H9 (cell line): ENCODE data around the gene TLR8. TPM values are rescaled to one million over a fixed set of nuclear protein-coding genes. Genes with fewer than 3 reads are reported as not detected.
A peak's percentile ranks its signal among the peaks of the same experiment; 100 is the strongest.

Source experiments
- DNase-seq: peaks from one replicate; pipeline ENCODE4 v3.0.0-alpha.2; 2017
- H2AFZ ChIP-seq: one replicate; pipeline ENCODE4 v1.6.1; 2013; ENCODE audit warnings: mild to moderate bottlenecking, low read length, control low read depth, moderate library complexity
- H2AK5ac ChIP-seq: 2 replicates; pipeline ENCODE4 v1.6.1; 2013; ENCODE audit warnings: low read length, control low read depth, mixed read lengths; ENCODE audit not compliant: insufficient read length
- H2BK120ac ChIP-seq: one replicate; pipeline ENCODE4 v1.6.1; 2013; ENCODE audit warnings: low read depth, mild to moderate bottlenecking, low read length, control low read depth, inconsistent platforms; ENCODE audit not compliant: poor library complexity, severe bottlenecking
- H2BK12ac ChIP-seq: 2 replicates; pipeline ENCODE4 v1.6.1; 2013; ENCODE audit warnings: low read length, control low read depth, mixed read lengths, low read depth; ENCODE audit not compliant: insufficient read length
- H2BK15ac ChIP-seq: 2 replicates; pipeline ENCODE4 v1.6.1; 2013; ENCODE audit warnings: low read depth, low read length, control low read depth
- H2BK20ac ChIP-seq: one replicate; pipeline ENCODE4 v1.6.1; 2013; ENCODE audit warnings: low read depth, mild to moderate bottlenecking, low read length, control low read depth, inconsistent platforms; ENCODE audit not compliant: poor library complexity, severe bottlenecking
- H2BK5ac ChIP-seq: 2 replicates; pipeline ENCODE4 v1.6.1; 2013; ENCODE audit warnings: low read length, control low read depth, mixed read lengths; ENCODE audit not compliant: insufficient read length
- H3K14ac ChIP-seq: 2 replicates; pipeline ENCODE4 v1.6.1; 2013; ENCODE audit warnings: low read length, control low read depth; ENCODE audit not compliant: insufficient read depth
- H3K18ac ChIP-seq: 2 replicates; pipeline ENCODE4 v1.6.1; 2013; ENCODE audit warnings: low read depth, mild to moderate bottlenecking, mixed read lengths, low read length, control low read depth; ENCODE audit not compliant: insufficient read length
- H3K23ac ChIP-seq: 2 replicates; pipeline ENCODE4 v1.6.1; 2013; ENCODE audit warnings: low read length, control low read depth, mixed read lengths, low read depth; ENCODE audit not compliant: insufficient read length
- H3K23me2 ChIP-seq: 2 replicates; pipeline ENCODE4 v1.6.1; 2013; ENCODE audit warnings: low read depth, mild to moderate bottlenecking, mixed read lengths, low read length, control low read depth; ENCODE audit not compliant: insufficient read length, poor library complexity, severe bottlenecking
- H3K27ac ChIP-seq: 2 replicates; pipeline ENCODE4 v1.5.1; 2013; ENCODE audit warnings: low read length, control low read depth, mixed read lengths, low read depth; ENCODE audit not compliant: insufficient read length
- H3K27me3 ChIP-seq: 2 replicates; pipeline ENCODE4 v1.6.1; 2013; ENCODE audit warnings: low read length, control low read depth, inconsistent platforms; ENCODE audit not compliant: insufficient read depth
- H3K4ac ChIP-seq: 2 replicates; pipeline ENCODE4 v1.6.1; 2013; ENCODE audit warnings: low read depth, mild to moderate bottlenecking, control low read depth, inconsistent platforms, low read length, moderate library complexity
- H3K4me1 ChIP-seq: 2 replicates; pipeline ENCODE4 v1.6.1; 2013; ENCODE audit warnings: low read length, control low read depth, inconsistent platforms; ENCODE audit not compliant: insufficient read depth
- H3K4me2 ChIP-seq: 2 replicates; pipeline ENCODE4 v1.6.1; 2013; ENCODE audit warnings: low read length, control low read depth, mixed read lengths; ENCODE audit not compliant: insufficient read length, insufficient read depth
- H3K56ac ChIP-seq: 2 replicates; pipeline ENCODE4 v1.6.1; 2013; ENCODE audit warnings: low read depth, mild to moderate bottlenecking, mixed read lengths, low read length, control low read depth; ENCODE audit not compliant: insufficient read length
- H3K79me1 ChIP-seq: 2 replicates; pipeline ENCODE4 v1.6.1; 2013; ENCODE audit warnings: low read depth, mild to moderate bottlenecking, moderate library complexity, low read length, control low read depth, inconsistent platforms; ENCODE audit not compliant: insufficient read depth, poor library complexity, severe bottlenecking
- H3K79me2 ChIP-seq: 2 replicates; pipeline ENCODE4 v1.6.1; 2013; ENCODE audit warnings: low read length, control low read depth, inconsistent platforms; ENCODE audit not compliant: insufficient read depth
- H3K9ac ChIP-seq: 2 replicates; pipeline ENCODE4 v1.6.1; 2013; ENCODE audit warnings: low read length, control low read depth, mixed read lengths; ENCODE audit not compliant: insufficient read length; ENCODE audit errors: extremely low read depth
- H3K9me3 ChIP-seq: one replicate; pipeline ENCODE4 v1.6.1; 2013; ENCODE audit warnings: low read depth, low read length, inconsistent platforms; ENCODE audit not compliant: control insufficient read depth
- H3T11ph ChIP-seq: one replicate; pipeline ENCODE4 v1.6.1; 2013; ENCODE audit warnings: mild to moderate bottlenecking, low read length, control low read depth, inconsistent platforms
- H4K20me1 ChIP-seq: one replicate; pipeline ENCODE4 v1.6.1; 2013; ENCODE audit not compliant: control insufficient read depth, insufficient read length, insufficient read depth
- H4K5ac ChIP-seq: 2 replicates; pipeline ENCODE4 v1.6.1; 2013; ENCODE audit warnings: low read depth, mild to moderate bottlenecking, mixed read lengths, low read length, control low read depth; ENCODE audit not compliant: insufficient read length
- H4K8ac ChIP-seq: replicated peaks from 2 replicates; pipeline ENCODE4 v1.6.1; 2013; ENCODE audit warnings: low read length, control low read depth, mixed read lengths, low read depth; ENCODE audit not compliant: insufficient read length
- H4K91ac ChIP-seq: 2 replicates; pipeline ENCODE4 v1.6.1; 2013; ENCODE audit warnings: low read depth, mild to moderate bottlenecking, moderate library complexity, mixed read lengths, low read length, control low read depth; ENCODE audit not compliant: insufficient read length
- H3K27ac Mint-ChIP-seq, 3 experiments: 2 replicates in 2 of 3; 3 replicates in 1 of 3; pipeline ENCODE4 v1.8.0; 2020 to 2021; ENCODE audit warnings: mixed read lengths in 3 of 3, mild to moderate bottlenecking in 1 of 3, moderate library complexity in 1 of 3
- H3K27me3 Mint-ChIP-seq: 2 replicates; pipeline ENCODE4 v1.8.0; 2021; ENCODE audit warnings: low read depth, mild to moderate bottlenecking, moderate library complexity, mixed read lengths
- H3K36me3 Mint-ChIP-seq, 3 experiments: 2 replicates in 2 of 3; 3 replicates in 1 of 3; pipeline ENCODE4 v1.8.0; 2020 to 2021; ENCODE audit warnings: low read depth in 3 of 3, mixed read lengths in 3 of 3; ENCODE audit not compliant: insufficient read depth in 1 of 3
- H3K4me1 Mint-ChIP-seq, 2 experiments: 2 replicates each; pipeline ENCODE4 v1.8.0; 2020; ENCODE audit warnings: mixed read lengths in 2 of 2
- H3K4me3 Mint-ChIP-seq, 2 experiments: 2 replicates in 1 of 2; 3 replicates in 1 of 2; pipeline ENCODE4 v1.8.0; 2020 to 2021; ENCODE audit warnings: mild to moderate bottlenecking in 2 of 2, mixed read lengths in 2 of 2, moderate library complexity in 1 of 2
- H3K9me3 Mint-ChIP-seq, 2 experiments: 2 replicates in 1 of 2; 3 replicates in 1 of 2; pipeline ENCODE4 v1.8.0; 2020; ENCODE audit warnings: mild to moderate bottlenecking in 2 of 2, mixed read lengths in 2 of 2, moderate library complexity in 1 of 2
- CTCF ChIP-seq: fragments of 200-600 bp; sonication (generic); conservative IDR thresholded peaks from 3 replicates; pipeline ENCODE4 v1.8.0; 2021; ENCODE audit warnings: antibody characterized with exemption, mild to moderate bottlenecking
- WGBS: extraction: QIAGEN DNeasy Blood & Tissue Kit; methylation state at CpG from one replicate; pipeline ENCODE4 v1.1.7; 2013; ENCODE audit warnings: missing lambda C conversion rate, low lambda C conversion rate, mixed read lengths; ENCODE audit not compliant: insufficient read length; ENCODE audit errors: extremely low coverage; 5-methylcytosine and 5-hydroxymethylcytosine counted together
- total RNA-seq: library from RNA; stranded (reverse); gene quantifications from 2 replicates; pipeline ENCODE4 v1.2.1, GENCODE V29; 2021

The TLR8 gene
- total RNA-seq, 1 experiment from 2014 or later, result not detected

DNA sequence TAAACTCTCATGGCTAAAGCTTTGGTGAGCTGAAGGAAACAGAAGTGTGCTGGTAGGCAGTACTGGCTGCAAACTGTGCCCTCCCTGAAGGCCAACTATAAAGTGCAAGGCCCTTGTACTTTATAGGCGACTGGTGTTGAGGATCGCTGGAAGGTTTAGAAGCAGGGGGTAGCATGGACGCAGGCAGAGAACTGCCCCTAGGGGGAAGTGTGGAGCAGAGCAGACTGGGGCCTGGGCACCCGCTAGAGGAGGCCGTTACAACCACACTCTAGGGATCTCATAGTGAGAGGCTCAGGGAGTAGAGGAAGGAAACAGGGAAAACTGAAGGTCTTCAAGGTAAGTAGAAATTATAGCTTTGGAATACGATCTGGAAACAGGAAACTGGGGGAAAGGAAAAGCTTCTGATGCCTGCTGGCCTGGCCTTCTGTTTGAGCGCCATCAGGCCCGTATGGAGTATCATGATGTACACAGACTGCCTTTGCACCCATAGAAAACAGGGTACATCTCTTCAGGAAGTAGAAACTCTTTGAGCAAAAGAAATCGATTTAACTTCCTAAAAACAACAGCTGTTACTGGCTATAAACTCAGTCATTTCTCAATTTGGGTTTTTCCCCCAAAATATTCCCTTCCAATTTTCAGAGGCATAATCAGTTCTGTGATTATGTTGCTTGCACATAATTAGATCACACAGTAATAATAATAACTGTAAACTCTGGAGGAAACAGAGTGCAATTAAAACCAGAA is 44.6 kb downstream of the TLR8 start:
- Histone ChIP-seq H3K79me1 (no peaks in the 10 kb centered on the region), H3K56ac (no peak overlapping the region), H3K9me3 (no peaks in the 10 kb centered on the region), H4K8ac (no peak overlapping the region), H3K18ac (no peak overlapping the region), H3T11ph (no peak overlapping the region), H4K5ac (no peak overlapping the region), H3K4me2 (no peak overlapping the region), H3K79me2 (no peaks in the 10 kb centered on the region), H3K27ac (no peak overlapping the region), H3K4ac (no peak overlapping the region), H2AFZ (no peak overlapping the region), H2AK5ac (no peak overlapping the region), H2BK12ac (no peak overlapping the region), H4K91ac (no peak overlapping the region), H3K27me3 (no peaks in the 10 kb centered on the region), H3K14ac (no peak overlapping the region), H2BK20ac (no peak overlapping the region), H2BK5ac (no peak overlapping the region), H4K20me1 (no peaks in the 10 kb centered on the region), H2BK15ac (no peak overlapping the region), H3K4me1 (peaks cover 4% of the 10 kb centered on the region; the same call in 1 of the 2 replicates), H3K9ac (no peak overlapping the region), H3K23me2 (no peaks in the 10 kb centered on the region), H3K23ac (no peak overlapping the region), H2BK120ac (no peak overlapping the region)
- WGBS, result no CpG with 5 or more reads among the region's 9 CpGs
- peaks cover 1% of the 10 kb centered on the region for H3K27me3 Mint-ChIP-seq
- H3K9me3 Mint-ChIP-seq, result peaks cover 71 to 72% of the 10 kb centered on the region in 2 experiments
- no peak overlapping the region; a peak in 1 of 7 replicates for H3K27ac Mint-ChIP-seq
- peak; percentile 83 for DNase-seq
- H3K36me3 Mint-ChIP-seq, result peaks cover 0 to 5% (median 0%) of the 10 kb centered on the region in 3 experiments; a peak in 5 of 7 replicates
- H3K4me1 Mint-ChIP-seq, result peaks cover 18 to 27% of the 10 kb centered on the region in 2 experiments
- no peak overlapping the region for H3K4me3 Mint-ChIP-seq
- TF ChIP-seq CTCF, result peak; percentile 75
